ENCODE results near the gene ENDOV. TPM values are rescaled to one million over a fixed set of nuclear protein-coding genes. Genes with fewer than 3 reads are reported as not detected.
A peak's percentile ranks its signal among the peaks of the same experiment; 100 is the strongest.

Gene ENDOV
- total RNA-seq, 1 donor from 2014 or later = 9.7 TPM

- Histone ChIP-seq H3K4me3 (peak overlapping the region; percentile 54), H3F3A (ENCODE audit: low read depth) (peaks cover 13% of the 10 kb centered on the region), H3K4me1 (peaks cover 30% of the 10 kb centered on the region), H3K27ac (no peak overlapping the region), H2AFZ (replicated peaks) (no peak overlapping the region), H3K4me2 (peak overlapping the region; percentile 93), H3K9ac (no peak overlapping the region), H3K79me2 (ENCODE audit: low read depth) (no peaks in the 10 kb centered on the region), H3K9me3 (ENCODE audit: low read depth) (no peaks in the 10 kb centered on the region), H3K27me3 (peaks cover 100% of the 10 kb centered on the region), H4K20me1 (ENCODE audit: low read depth) (peaks cover 48% of the 10 kb centered on the region), H3K36me3 (no peaks in the 10 kb centered on the region)
- peak; percentile 50 for DNase-seq (ENCODE audit: low spot score)
- no peaks in the 10 kb centered on the region for H3K9me3 Mint-ChIP-seq
- peaks cover 18% of the 10 kb centered on the region for H3K4me1 Mint-ChIP-seq
- H3K36me3 Mint-ChIP-seq = peaks cover 3% of the 10 kb centered on the region
- H3K4me3 Mint-ChIP-seq = peak overlapping the region; percentile 87
- TF ChIP-seq EZH2phosphoT487 (IDR thresholded peaks at IDR 0.05) (peak; percentile 76), EZH2 (IDR thresholded peaks at IDR 0.05) (peak; percentile 88), CTCF (IDR thresholded peaks at IDR 0.05) (no peak)
- peaks cover 41% of the 10 kb centered on the region for H3K27me3 Mint-ChIP-seq (ENCODE audit: insufficient read depth, low read depth)
- no peak overlapping the region for H3K27ac Mint-ChIP-seq
Measured at GRCh38 chr17:80474961-80475909, 60.3 kb downstream of the ENDOV start.

- peaks cover 100% of the 10 kb centered on the region for H3K27me3 ChIP-seq
- H3K4me3 ChIP-seq = peak within 1 kb of the TSS; percentile 54
Measured at GRCh38 chr17:80475910-80476876, 61.2 kb downstream of the ENDOV start, which contains the start of gene NPTX1. Gene NPTX1, minus strand, starts transcription at chr17:80476607. Its CDS starts 161 bp downstream, at chr17:80476446.

GRCh38 chr17:80476877-80477646 is 62.1 kb downstream of the ENDOV start:
- peaks cover 46% of the 10 kb centered on the region for H3K27me3 Mint-ChIP-seq (ENCODE audit: insufficient read depth, low read depth)
- no peak overlapping the region for H3K27ac Mint-ChIP-seq
- peaks cover 18% of the 10 kb centered on the region for H3K4me1 Mint-ChIP-seq
- H3F3A ChIP-seq (ENCODE audit: low read depth) = peaks cover 13% of the 10 kb centered on the region
- TF ChIP-seq CTCF (IDR thresholded peaks at IDR 0.05) = no peak
- peak; percentile 75 for TF ChIP-seq EZH2 (IDR thresholded peaks at IDR 0.05)
- TF ChIP-seq EZH2phosphoT487 (IDR thresholded peaks at IDR 0.05) = peak; percentile 76
- peak; percentile 60 for DNase-seq (ENCODE audit: low spot score)
- peaks cover 30% of the 10 kb centered on the region for H3K4me1 ChIP-seq
- H3K27me3 ChIP-seq = peaks cover 100% of the 10 kb centered on the region
- H2AFZ ChIP-seq (replicated peaks) = no peak overlapping the region
- no peaks in the 10 kb centered on the region for H3K36me3 Mint-ChIP-seq
- peaks cover 48% of the 10 kb centered on the region for H4K20me1 ChIP-seq (ENCODE audit: low read depth)
- H3K4me2 ChIP-seq = peak overlapping the region; percentile 93
- H3K79me2 ChIP-seq (ENCODE audit: low read depth) = no peaks in the 10 kb centered on the region
- H3K9ac ChIP-seq = no peak overlapping the region
- H3K4me3 Mint-ChIP-seq = peak overlapping the region; percentile 64
- peak overlapping the region; percentile 54 for H3K4me3 ChIP-seq
- no peaks in the 10 kb centered on the region for H3K9me3 ChIP-seq (ENCODE audit: low read depth)
- no peaks in the 10 kb centered on the region for H3K36me3 ChIP-seq
- no peak overlapping the region for H3K27ac ChIP-seq
- H3K9me3 Mint-ChIP-seq = no peaks in the 10 kb centered on the region

More at GRCh38 chr17:80475910-80476876, 61.2 kb downstream of the ENDOV start, which contains the start of gene NPTX1:
- Histone ChIP-seq H3F3A (ENCODE audit: low read depth) (peaks cover 13% of the 10 kb centered on the region), H4K20me1 (ENCODE audit: low read depth) (peaks cover 48% of the 10 kb centered on the region), H3K36me3 (no peaks in the 10 kb centered on the region), H3K4me2 (peak within 1 kb of the TSS; percentile 93), H3K79me2 (ENCODE audit: low read depth) (no peaks in the 10 kb centered on the region), H3K4me1 (peaks cover 30% of the 10 kb centered on the region), H2AFZ (replicated peaks) (peak within 1 kb of the TSS; percentile 63), H3K27ac (no peak within 1 kb of the TSS), H3K9me3 (ENCODE audit: low read depth) (no peaks in the 10 kb centered on the region), H3K9ac (no peak within 1 kb of the TSS)
- H3K4me1 Mint-ChIP-seq = peaks cover 18% of the 10 kb centered on the region
- no peak for TF ChIP-seq EZH2 (IDR thresholded peaks at IDR 0.05)
- peak; percentile 33 for TF ChIP-seq EZH2phosphoT487 (IDR thresholded peaks at IDR 0.05)
- peaks cover 44% of the 10 kb centered on the region for H3K27me3 Mint-ChIP-seq (ENCODE audit: insufficient read depth, low read depth)
- no peaks in the 10 kb centered on the region for H3K9me3 Mint-ChIP-seq
- H3K4me3 Mint-ChIP-seq = peak within 1 kb of the TSS; percentile 87
- DNase-seq (ENCODE audit: low spot score) = peak; percentile 67
- no peaks in the 10 kb centered on the region for H3K36me3 Mint-ChIP-seq
- H3K27ac Mint-ChIP-seq = no peak within 1 kb of the TSS
